Measurements from ENCODE around the gene CELF5.

- TF ChIP-seq CTCF (conservative IDR thresholded peaks at IDR 0.05; ENCODE audit: low read length) (no peak), EZH2phosphoT487 (IDR thresholded peaks at IDR 0.05; ENCODE audit: borderline replicate concordance, low read depth, low read length) (no peak)
Measured at GRCh38 chr19:3320354-3320670, 95.9 kb downstream of the CELF5 start.

Data from OCI-LY7 (cell line).